Activated naive CD8-positive, alpha-beta T cell treated with anti-CD3 and anti-CD28 coated beads, Interleukin-2, amount 50 U/mL, for 16 hours (primary cell): ENCODE data around the gene GMDS.

Source experiments
- DNase-seq: peaks from one replicate; pipeline ENCODE4 v3.0.0-alpha.2; 2020; ENCODE audit warnings: low read depth, low spot score

The GMDS gene

DNA sequence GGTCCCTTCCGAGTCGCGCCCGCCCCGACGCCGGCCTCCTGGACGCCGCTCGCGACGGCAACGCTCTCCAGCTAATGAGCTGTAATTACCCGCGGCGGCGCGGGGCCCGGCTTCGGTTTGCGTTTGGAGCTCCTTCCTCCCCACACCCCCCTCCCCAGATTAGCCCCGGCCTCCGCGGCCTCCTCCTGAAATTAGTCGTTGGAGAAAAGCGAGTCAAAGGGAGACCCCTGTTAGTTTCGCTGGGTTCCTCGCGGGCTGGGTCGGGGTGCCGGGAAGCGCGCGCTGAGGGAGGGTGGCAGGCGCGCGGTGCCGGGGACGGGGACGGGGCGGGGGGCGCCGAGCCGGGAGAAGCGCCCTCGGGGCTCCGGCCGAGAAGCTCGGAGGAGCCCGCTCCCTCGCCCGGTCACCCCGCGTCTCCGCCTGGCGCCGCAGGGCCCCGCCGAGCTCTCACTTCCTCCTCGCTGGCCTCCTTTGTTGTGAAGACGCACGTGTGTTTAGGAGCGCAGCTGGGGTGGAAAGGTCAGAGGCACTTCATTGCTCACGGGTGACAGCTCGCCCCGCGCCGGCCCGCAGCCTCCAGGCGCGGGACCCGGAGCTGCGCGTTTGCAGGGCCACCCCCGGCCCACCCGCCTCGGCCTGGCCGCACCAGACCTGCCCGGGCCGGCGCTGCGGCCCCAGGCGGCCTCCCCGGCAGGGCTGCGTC, 630.8 kb downstream of the GMDS start:
- no peak for DNase-seq

DNA sequence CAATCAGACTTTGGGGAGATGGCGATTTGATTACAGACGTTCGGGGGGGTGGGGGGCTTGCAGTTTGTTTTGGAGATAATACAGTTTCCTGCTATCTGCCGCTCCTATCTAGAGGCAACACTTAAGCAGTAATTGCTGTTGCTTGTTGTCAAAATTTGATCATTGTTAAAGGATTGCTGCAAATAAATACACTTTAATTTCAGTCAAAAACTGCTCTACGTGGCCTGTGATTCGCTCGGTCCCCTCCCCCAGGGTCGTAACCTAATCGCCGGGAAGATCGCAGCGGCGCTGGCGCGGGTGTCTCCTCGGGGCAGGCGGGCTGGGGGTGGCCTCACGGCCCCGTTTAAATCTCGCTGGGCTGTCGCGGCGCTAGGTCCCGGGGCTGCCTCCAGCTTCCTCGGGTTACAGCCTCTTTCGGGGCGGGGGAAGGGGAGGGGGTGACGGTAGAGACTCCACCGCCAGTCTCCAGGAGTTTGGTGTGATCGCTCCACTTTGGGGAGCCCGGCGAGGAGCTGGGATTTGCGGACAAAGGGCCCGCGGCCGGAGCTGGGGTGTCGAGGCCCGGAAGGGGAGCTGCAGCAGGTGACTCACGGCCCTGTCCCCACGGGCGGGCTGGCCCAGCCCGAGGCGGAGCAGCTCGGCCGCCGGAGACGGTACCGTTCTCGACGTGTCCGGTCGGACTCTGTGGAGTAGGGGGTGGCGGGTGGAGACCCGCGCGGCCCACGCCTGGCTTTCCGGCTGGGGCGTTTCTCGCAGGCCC, 631.5 kb downstream of the GMDS start:
- DNase-seq = no peak

DNA sequence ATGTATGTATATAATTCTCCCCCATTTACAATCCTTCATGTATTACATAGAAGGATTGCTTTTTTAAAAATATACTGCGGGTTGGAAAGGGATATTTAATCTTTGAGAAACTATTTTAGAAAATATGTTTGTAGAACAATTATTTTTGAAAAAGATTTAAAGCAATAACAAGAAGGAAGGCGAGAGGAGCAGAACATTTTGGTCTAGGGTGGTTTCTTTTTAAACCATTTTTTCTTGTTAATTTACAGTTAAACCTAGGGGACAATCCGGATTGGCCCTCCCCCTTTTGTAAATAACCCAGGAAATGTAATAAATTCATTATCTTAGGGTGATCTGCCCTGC, 632.1 kb downstream of the GMDS start:
- no peak for DNase-seq

DNA sequence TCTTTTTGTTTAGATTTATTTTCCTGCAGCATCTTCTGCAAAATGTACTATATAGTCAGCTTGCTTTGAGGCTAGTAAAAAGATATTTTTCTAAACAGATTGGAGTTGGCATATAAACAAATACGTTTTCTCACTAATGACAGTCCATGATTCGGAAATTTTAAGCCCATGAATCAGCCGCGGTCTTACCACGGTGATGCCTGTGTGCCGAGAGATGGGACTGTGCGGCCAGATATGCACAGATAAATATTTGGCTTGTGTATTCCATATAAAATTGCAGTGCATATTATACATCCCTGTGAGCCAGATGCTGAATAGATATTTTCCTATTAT, 632.5 kb downstream of the GMDS start:
- DNase-seq = no peak

DNA sequence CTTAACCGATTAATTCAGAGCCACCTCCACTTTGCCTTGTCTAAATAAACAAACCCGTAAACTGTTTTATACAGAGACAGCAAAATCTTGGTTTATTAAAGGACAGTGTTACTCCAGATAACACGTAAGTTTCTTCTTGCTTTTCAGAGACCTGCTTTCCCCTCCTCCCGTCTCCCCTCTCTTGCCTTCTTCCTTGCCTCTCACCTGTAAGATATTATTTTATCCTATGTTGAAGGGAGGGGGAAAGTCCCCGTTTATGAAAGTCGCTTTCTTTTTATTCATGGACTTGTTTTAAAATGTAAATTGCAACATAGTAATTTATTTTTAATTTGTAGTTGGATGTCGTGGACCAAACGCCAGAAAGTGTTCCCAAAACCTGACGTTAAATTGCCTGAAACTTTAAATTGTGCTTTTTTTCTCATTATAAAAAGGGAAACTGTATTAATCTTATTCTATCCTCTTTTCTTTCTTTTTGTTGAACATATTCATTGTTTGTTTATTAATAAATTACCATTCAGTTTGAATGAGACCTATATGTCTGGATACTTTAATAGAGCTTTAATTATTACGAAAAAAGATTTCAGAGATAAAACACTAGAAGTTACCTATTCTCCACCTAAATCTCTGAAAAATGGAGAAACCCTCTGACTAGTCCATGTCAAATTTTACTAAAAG, 633.0 kb downstream of the GMDS start:
- DNase-seq = no peak

GRCh38 chr6:1611572-1612298, 633.7 kb downstream of the GMDS start:
- no peak for DNase-seq

DNA sequence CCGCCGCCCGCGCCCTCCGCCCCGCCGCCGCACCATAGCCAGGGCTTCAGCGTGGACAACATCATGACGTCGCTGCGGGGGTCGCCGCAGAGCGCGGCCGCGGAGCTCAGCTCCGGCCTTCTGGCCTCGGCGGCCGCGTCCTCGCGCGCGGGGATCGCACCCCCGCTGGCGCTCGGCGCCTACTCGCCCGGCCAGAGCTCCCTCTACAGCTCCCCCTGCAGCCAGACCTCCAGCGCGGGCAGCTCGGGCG, 634.2 kb downstream of the GMDS start:
- no peak for DNase-seq

- no peak for DNase-seq
These were observed 634.7 kb downstream of the GMDS start for GRCh38 chr6:1610497-1611321.

DNA sequence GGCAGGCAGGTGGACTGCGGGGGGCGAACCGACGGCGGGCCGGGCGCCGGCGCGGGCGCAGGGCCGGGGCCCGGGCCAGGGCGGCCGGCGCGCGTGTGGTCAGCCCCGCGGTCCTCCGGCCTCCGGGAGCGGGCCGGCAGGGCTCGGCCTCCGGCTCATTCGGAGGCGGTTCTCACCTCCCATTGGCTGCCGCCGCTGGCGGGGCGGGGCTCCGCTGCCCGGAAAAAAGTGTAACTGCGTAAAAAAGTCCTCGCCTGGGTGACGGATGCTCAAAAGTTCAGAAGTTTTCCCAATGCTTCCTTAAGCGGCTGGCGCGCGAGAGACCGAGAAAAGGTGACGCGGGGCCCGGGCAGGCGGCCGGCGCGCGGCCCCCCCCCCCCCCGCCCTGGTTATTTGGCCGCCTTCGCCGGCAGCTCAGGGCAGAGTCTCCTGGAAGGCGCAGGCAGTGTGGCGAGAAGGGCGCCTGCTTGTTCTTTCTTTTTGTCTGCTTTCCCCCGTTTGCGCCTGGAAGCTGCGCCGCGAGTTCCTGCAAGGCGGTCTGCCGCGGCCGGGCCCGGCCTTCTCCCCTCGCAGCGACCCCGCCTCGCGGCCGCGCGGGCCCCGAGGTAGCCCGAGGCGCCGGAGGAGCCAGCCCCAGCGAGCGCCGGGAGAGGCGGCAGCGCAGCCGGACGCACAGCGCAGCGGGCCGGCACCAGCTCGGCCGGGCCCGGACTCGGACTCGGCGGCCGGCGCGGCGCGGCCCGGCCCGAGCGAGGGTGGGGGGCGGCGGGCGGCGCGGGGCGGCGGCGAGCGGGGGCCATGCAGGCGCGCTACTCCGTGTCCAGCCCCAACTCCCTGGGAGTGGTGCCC, 635.5 kb downstream of the GMDS start, which contains the start of gene FOXC1:
TSS of gene FOXC1 (plus strand) at position 268 of the 849 bp plus-strand sequence. CDS start at position 799, 531 bp downstream.
- DNase-seq = no peak

- no peak for DNase-seq
These were observed 636.3 kb downstream of the GMDS start for GRCh38 chr6:1609041-1609647.

GRCh38 chr6:1608222-1609040, 637.0 kb downstream of the GMDS start:
- no peak for DNase-seq

DNA sequence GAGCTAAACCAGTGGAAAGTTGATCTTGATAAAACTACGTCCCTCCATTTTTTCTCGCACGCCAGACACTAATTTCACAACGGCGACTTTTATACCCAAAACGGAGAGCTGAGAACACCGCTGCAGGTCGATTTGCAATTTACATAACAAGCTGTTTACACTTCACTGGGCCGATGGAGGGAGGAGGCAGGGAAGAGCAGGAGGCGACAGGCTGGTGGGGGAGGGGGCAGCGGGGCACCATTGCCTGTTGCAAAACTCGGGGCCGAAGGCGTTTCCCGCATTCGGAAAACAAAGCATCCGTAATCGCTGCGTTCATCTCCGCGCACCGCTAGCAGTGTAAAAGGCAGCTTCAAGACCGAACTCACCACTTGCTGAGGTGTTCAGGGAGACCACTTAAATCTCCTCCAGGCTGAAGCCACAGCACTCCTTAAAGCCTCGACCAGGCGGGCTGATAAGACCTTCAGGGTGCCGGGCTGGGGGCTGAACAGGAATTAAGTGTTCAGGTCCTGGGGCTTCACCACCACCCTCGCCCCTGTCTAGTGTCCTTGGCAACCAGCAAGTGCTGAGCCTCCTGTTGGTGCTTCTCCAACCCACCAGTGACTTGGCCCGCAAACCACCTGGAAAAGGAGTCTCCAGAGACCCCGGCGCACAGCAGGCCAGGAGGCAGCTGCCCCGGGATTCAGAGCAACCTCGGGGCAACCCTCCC, 637.7 kb downstream of the GMDS start:
- DNase-seq = no peak

DNA sequence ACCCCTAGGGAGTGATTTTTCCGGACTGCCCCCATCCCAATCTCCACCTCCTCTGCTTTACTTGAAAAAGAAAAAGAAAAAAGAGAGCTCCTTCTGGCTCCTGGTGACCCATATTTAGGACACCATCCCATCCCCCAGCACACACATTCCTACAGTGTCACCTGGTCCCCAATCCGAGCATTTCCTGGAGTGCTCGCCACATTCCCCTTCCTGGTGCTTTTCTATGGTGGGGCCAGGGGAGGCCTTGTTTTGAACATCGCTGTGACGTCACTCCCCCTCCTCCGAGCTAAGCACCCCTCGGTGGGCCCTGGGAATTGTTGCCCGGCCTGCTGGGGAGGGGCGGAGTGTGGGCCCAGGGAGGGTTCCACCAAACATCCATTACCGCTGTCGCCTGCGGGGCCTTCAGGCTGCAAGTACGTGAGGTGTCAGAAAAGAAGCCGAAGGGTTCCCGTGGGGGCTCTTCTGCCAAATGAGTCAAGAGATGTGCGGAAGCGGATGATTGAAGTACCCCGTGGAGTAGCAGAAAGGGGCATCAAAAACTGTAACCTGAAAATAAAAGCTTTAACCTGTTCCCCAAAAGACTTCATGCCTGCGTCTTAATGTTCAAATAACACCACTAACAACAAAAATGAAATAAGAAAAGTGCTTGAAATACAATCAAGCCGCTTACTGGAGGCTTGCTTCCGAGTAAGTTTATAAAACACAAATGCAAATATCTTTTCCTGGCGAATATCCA, 638.5 kb downstream of the GMDS start:
- no peak for DNase-seq

GRCh38 chr6:1605893-1606779, 639.3 kb downstream of the GMDS start:
- no peak for DNase-seq

DNA sequence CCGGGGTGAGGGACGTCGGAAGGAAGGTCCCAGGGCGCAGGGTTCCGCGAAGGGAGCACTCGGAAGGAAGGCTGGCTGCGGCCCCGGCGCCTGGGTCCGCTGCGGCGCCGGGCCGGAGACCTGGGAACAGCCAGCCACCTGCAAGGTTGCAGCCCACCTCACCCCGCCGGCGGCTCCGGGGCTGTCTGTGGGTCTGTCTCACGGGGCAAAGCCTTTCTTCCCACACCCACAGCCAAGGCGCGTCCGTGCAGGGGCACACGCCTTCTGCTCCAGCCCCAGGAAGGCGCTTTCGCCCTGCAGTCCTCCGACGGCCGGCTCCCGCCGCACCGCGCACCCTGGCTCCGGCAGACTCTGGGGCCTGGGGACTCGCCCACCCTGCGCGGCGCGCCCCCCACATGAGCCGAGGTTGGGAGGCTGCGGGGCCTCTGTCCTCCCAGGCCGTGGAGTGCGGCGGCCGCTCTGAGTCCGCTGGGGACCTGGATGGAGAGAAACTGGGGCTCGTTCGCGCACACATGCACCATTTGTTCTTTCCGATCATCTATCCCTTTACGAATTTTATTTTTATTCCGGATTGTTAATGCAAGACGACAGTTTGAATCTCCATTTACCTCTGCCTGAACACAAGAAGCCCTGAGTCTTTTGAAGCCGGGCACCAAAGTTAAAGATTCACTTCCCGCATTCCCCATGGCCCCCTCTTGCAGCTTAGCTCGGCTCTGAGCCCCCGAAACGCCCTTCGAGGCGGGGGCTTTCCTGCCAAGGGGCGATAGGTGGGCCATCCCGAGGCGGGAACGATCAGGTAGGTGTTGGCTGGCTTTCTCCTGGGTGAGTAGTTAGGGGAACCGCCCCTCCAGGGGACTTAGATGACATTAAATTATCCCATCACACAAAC, 640.2 kb downstream of the GMDS start:
- DNase-seq = no peak
